ENCODE measurements around the gene CYP1A1.

Gene CYP1A1

DNA sequence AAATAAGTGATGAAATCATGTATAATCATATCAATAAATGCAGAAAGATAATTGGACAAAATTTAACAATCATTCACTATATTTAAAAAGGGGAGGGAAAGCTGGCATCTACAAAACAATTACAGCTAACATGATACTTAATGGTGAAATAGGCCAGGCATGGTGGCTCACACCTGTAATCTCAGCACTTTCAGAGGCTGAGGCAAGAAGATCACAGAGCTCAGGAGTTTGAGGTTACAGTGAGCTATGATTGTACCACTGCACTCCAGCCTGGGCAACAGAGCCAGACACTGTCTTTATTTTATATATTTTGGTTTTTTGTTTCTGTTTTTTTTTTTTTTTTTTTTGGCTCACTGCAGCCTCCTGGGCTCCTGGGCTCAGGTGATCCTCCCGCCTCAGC is 41.6 kb downstream of the CYP1A1 start:
- 100% methylated on average over 1 of the region's 1 CpG for WGBS
- Histone ChIP-seq H3K27me3 (ENCODE audit: insufficient read depth, low read length) (no peaks in the 10 kb centered on the region), H3K9ac (ENCODE audit: low read depth, low read length) (no peak overlapping the region), H3K4me3 (ENCODE audit: low read length) (no peak overlapping the region), H3K36me3 (ENCODE audit: insufficient read depth, low read length) (peaks cover 12% of the 10 kb centered on the region; the same call in 1 of the 2 replicates), H3K4me1 (ENCODE audit: insufficient read depth, low read length) (no peaks in the 10 kb centered on the region), H3K27ac (ENCODE audit: low read depth, low read length) (no peak overlapping the region), H3K9me3 (ENCODE audit: insufficient read depth, low read depth, low read length) (peaks cover 9% of the 10 kb centered on the region; the same call in 1 of the 2 replicates)

DNA sequence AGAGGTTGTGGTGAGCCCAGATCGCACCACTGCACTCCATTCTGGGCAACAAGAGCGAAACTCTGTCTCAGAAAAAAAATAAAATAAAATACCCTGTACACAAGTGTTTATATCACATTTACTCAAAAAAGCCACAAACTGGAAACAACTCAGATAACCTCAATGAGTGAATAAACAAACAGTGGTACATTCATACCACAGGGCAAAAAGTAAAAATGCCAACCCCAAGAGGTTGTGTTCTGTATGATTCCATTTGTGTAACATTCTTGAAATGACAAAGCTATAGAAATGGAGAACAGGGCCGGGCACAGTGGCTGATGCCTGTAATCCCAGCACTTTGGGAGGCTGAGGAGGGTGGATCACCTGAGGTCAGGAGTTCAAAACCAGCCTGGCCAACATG is 42.4 kb downstream of the CYP1A1 start:
- no peaks in the 10 kb centered on the region for H3K4me1 ChIP-seq (ENCODE audit: insufficient read depth, low read length)
- no peak overlapping the region for H3K27ac ChIP-seq (ENCODE audit: low read depth, low read length)
- 89% methylated on average over 3 of the region's 3 CpGs for WGBS
- H3K36me3 ChIP-seq (ENCODE audit: insufficient read depth, low read length) = peaks cover 12% of the 10 kb centered on the region; the same call in 1 of the 2 replicates
- H3K9me3 ChIP-seq (ENCODE audit: insufficient read depth, low read depth, low read length) = peaks cover 9% of the 10 kb centered on the region; the same call in 1 of the 2 replicates
- H3K27me3 ChIP-seq (ENCODE audit: insufficient read depth, low read length) = no peaks in the 10 kb centered on the region
- H3K9ac ChIP-seq (ENCODE audit: low read depth, low read length) = no peak overlapping the region
- no peak overlapping the region for H3K4me3 ChIP-seq (ENCODE audit: low read length)

DNA sequence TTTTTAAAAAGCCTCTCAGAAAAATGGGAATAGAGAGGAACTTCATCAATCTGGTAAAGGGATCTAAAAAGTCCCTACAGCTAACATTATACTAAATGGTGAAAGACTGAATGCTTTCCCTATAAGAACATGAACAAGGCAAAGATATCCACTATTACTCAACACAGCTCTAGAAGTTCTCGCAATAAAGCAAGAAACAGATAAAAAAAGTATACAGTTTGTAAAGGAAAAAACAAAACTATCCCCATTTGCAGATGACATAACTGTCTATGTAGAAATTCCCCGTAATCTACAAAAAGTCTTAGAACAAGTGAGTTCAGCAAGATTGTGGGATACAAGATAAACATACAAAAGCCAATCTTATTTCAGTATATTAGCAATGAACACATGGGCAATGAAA is 44.9 kb downstream of the CYP1A1 start:
- 100% methylated on average over 1 of the region's 2 CpGs for WGBS
- no peaks in the 10 kb centered on the region for H3K27me3 ChIP-seq (ENCODE audit: insufficient read depth, low read length)
- no peak overlapping the region for H3K27ac ChIP-seq (ENCODE audit: low read depth, low read length)
- peaks cover 9% of the 10 kb centered on the region; the same call in 1 of the 2 replicates for H3K36me3 ChIP-seq (ENCODE audit: insufficient read depth, low read length)
- no peak overlapping the region for H3K4me3 ChIP-seq (ENCODE audit: low read length)
- H3K9ac ChIP-seq (ENCODE audit: low read depth, low read length) = no peak overlapping the region
- no peaks in the 10 kb centered on the region for H3K4me1 ChIP-seq (ENCODE audit: insufficient read depth, low read length)
- peaks cover 9% of the 10 kb centered on the region; the same call in 1 of the 2 replicates for H3K9me3 ChIP-seq (ENCODE audit: insufficient read depth, low read depth, low read length)

DNA sequence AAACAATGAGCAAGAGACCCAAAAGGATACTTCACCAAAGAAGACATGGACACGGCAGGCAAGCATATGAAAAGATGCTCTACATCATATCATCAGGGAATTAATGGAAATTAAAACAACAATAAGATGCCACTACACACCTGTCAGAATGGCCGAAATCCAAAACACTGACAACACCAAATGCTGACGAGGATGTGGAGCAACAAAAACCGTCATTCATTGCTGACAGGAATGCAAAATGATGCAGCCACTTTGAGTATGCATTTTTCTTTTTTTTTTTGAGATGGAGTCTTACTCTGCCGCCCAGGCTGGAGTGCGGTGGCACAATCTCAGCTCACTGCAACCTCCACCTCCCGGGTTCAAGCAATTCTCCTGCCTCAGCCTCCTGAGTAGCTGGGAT is 48.5 kb downstream of the CYP1A1 start:
- H3K27ac ChIP-seq (ENCODE audit: low read depth, low read length) = no peak overlapping the region
- H3K36me3 ChIP-seq (ENCODE audit: insufficient read depth, low read length) = peaks cover 27% of the 10 kb centered on the region
- H3K27me3 ChIP-seq (ENCODE audit: insufficient read depth, low read length) = no peaks in the 10 kb centered on the region
- WGBS = 93% methylated on average over 4 of the region's 7 CpGs
- H3K9me3 ChIP-seq (ENCODE audit: insufficient read depth, low read depth, low read length) = no peaks in the 10 kb centered on the region
- H3K4me3 ChIP-seq (ENCODE audit: low read length) = no peak overlapping the region
- no peak overlapping the region for H3K9ac ChIP-seq (ENCODE audit: low read depth, low read length)
- no peaks in the 10 kb centered on the region for H3K4me1 ChIP-seq (ENCODE audit: insufficient read depth, low read length)

DNA sequence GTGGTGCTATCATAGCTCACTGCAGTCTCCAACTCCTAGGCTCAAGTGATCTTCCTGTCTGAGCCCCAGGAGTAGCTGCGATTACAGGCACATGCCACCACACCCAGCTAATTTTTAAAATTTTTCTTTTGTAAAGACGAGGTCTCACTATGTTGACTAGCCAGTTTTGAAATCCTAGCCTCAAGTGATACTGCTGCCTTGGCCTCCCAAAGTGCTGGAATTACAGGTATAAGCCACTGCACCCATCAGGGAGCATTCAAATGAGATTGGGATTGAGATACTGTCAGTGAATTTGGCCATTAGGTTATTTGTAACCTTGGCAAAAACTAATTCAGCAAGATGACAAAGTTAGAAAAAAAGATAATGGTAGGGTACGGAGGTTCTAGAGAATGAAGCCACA is 51.2 kb downstream of the CYP1A1 start:
- H3K36me3 ChIP-seq (ENCODE audit: insufficient read depth, low read length) = peaks cover 50% of the 10 kb centered on the region
- H3K27me3 ChIP-seq (ENCODE audit: insufficient read depth, low read length) = no peaks in the 10 kb centered on the region
- no peak overlapping the region for H3K27ac ChIP-seq (ENCODE audit: low read depth, low read length)
- H3K4me1 ChIP-seq (ENCODE audit: insufficient read depth, low read length) = no peaks in the 10 kb centered on the region
- no peak overlapping the region for H3K4me3 ChIP-seq (ENCODE audit: low read length)
- WGBS = 97% methylated on average over 3 of the region's 3 CpGs
- H3K9me3 ChIP-seq (ENCODE audit: insufficient read depth, low read depth, low read length) = no peaks in the 10 kb centered on the region
- H3K9ac ChIP-seq (ENCODE audit: low read depth, low read length) = no peak overlapping the region

DNA sequence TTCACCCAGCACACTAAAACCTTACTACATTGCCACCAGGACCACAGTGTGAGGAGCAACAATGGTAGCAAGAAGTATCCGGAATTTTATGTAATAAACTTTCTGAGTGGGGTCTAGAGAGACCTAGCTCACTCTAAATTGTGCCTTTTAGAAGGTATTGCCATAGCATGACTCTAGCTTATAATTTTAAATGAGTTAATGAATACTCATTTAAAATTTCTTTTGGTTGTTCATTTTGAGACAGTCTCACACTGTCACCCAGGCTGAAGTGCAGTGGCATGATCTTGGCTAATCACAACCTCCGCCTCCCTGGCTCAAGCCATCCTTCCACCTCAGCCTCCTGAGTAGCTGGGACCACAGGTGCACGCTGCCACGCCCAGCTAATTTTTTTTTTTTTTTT is 55.7 kb downstream of the CYP1A1 start:
- 91% methylated on average over 2 of the region's 4 CpGs for WGBS
- no peaks in the 10 kb centered on the region for H3K9me3 ChIP-seq (ENCODE audit: insufficient read depth, low read depth, low read length)
- no peaks in the 10 kb centered on the region for H3K4me1 ChIP-seq (ENCODE audit: insufficient read depth, low read length)
- peaks cover 59% of the 10 kb centered on the region for H3K36me3 ChIP-seq (ENCODE audit: insufficient read depth, low read length)
- H3K27ac ChIP-seq (ENCODE audit: low read depth, low read length) = no peak overlapping the region
- no peaks in the 10 kb centered on the region for H3K27me3 ChIP-seq (ENCODE audit: insufficient read depth, low read length)
- H3K4me3 ChIP-seq (ENCODE audit: low read length) = no peak overlapping the region
- H3K9ac ChIP-seq (ENCODE audit: low read depth, low read length) = no peak overlapping the region

Data from HUES64 (cell line).